ENCODE data around the gene SLX9. TPM values are rescaled to one million over a fixed set of nuclear protein-coding genes. Genes with fewer than 3 reads are reported as not detected.

Gene SLX9
- total and polyA plus RNA-seq, 2 experiments from 2014 or later = 25.6 to 35.8 TPM

GRCh38 chr21:44918107-44918470, 21.7 kb upstream of the SLX9 start:
- H3K9me3 ChIP-seq (ENCODE audit: low read depth) = no peaks in the 10 kb centered on the region
- TF ChIP-seq EZH2phosphoT487 (IDR thresholded peaks at IDR 0.05; ENCODE audit: insufficient read depth, low read depth) = no peak
- no peak for TF ChIP-seq EZH2 (IDR thresholded peaks at IDR 0.05; ENCODE audit: insufficient read depth, poor library complexity, severe bottlenecking)
- no peaks in the 10 kb centered on the region for H4K20me1 ChIP-seq (ENCODE audit: insufficient read depth)
- H3K4me2 ChIP-seq (ENCODE audit: unreplicated experiment) = no peak overlapping the region
- WGBS, 2 experiments (ENCODE audit: low coverage in 1 of 2, low lambda C conversion rate in 2 of 2, missing lambda C conversion rate in 2 of 2) = 66 to 73% methylated on average over 11 to 12 of the region's 12 CpGs
- no peaks in the 10 kb centered on the region for H3K79me2 ChIP-seq (ENCODE audit: insufficient read depth)
- H3K4me1 ChIP-seq (ENCODE audit: insufficient read depth) = 0 out of 2 replicates have a peak, but pooled peaks cover 5% of the 10 kb centered on the region
- no peaks in the 10 kb centered on the region for H3K27me3 ChIP-seq (replicated peaks; ENCODE audit: insufficient read depth)
- in situ Hi-C loops (cut with MboI) = no loop called here
- no peak overlapping the region for H3K9ac ChIP-seq
- no peak overlapping the region for H2AFZ ChIP-seq
- no peak overlapping the region for H3K27ac ChIP-seq
- H3K4me3 ChIP-seq = no peak overlapping the region
- no peaks in the 10 kb centered on the region for H3K36me3 ChIP-seq (ENCODE audit: low read depth)
- H3F3A ChIP-seq (ENCODE audit: insufficient read depth) = no peaks in the 10 kb centered on the region
- DNase-seq = no peak
- H3K9me2 ChIP-seq (ENCODE audit: insufficient read depth) = no peaks in the 10 kb centered on the region

- Histone ChIP-seq H3K4me1 (ENCODE audit: insufficient read depth) (0 out of 2 replicates have a peak, but pooled peaks cover 5% of the 10 kb centered on the region), H3K36me3 (ENCODE audit: low read depth) (no peaks in the 10 kb centered on the region), H4K20me1 (ENCODE audit: insufficient read depth) (no peaks in the 10 kb centered on the region), H3K27me3 (replicated peaks; ENCODE audit: insufficient read depth) (no peaks in the 10 kb centered on the region), H3K79me2 (ENCODE audit: insufficient read depth) (no peaks in the 10 kb centered on the region), H3K9me2 (ENCODE audit: insufficient read depth) (no peaks in the 10 kb centered on the region), H3K9ac (no peak overlapping the region), H3K4me3 (no peak overlapping the region), H3K27ac (no peak overlapping the region), H2AFZ (no peak overlapping the region), H3K4me2 (ENCODE audit: unreplicated experiment) (no peak overlapping the region), H3F3A (ENCODE audit: insufficient read depth) (no peaks in the 10 kb centered on the region), H3K9me3 (ENCODE audit: low read depth) (no peaks in the 10 kb centered on the region)
- WGBS, 2 experiments (ENCODE audit: low coverage in 1 of 2, low lambda C conversion rate in 2 of 2, missing lambda C conversion rate in 2 of 2) = 60 to 61% methylated on average over 11 to 13 of the region's 13 CpGs
- in situ Hi-C loops (cut with MboI) = no loop called here
- no peak for TF ChIP-seq EZH2phosphoT487 (IDR thresholded peaks at IDR 0.05; ENCODE audit: insufficient read depth, low read depth)
- TF ChIP-seq EZH2 (IDR thresholded peaks at IDR 0.05; ENCODE audit: insufficient read depth, poor library complexity, severe bottlenecking) = no peak
- no peak for DNase-seq
Measured at GRCh38 chr21:44918581-44919033, 21.2 kb upstream of the SLX9 start.

GRCh38 chr21:44919111-44919912, 20.5 kb upstream of the SLX9 start:
- no peak overlapping the region for H3K27ac ChIP-seq
- no peaks in the 10 kb centered on the region for H3K79me2 ChIP-seq (ENCODE audit: insufficient read depth)
- 0 out of 2 replicates have a peak, but pooled peaks cover 5% of the 10 kb centered on the region for H3K4me1 ChIP-seq (ENCODE audit: insufficient read depth)
- 50 to 53% methylated on average over 13 to 22 of the region's 26 CpGs for whole genome bisulfite sequencing, 2 experiments (ENCODE audit: low coverage in 1 of 2, low lambda C conversion rate in 2 of 2, missing lambda C conversion rate in 2 of 2)
- H4K20me1 ChIP-seq (ENCODE audit: insufficient read depth) = no peaks in the 10 kb centered on the region
- no peak overlapping the region for H2AFZ ChIP-seq
- H3F3A ChIP-seq (ENCODE audit: insufficient read depth) = peaks cover 3% of the 10 kb centered on the region
- TF ChIP-seq EZH2phosphoT487 (IDR thresholded peaks at IDR 0.05; ENCODE audit: insufficient read depth, low read depth) (no peak), EZH2 (IDR thresholded peaks at IDR 0.05; ENCODE audit: insufficient read depth, poor library complexity, severe bottlenecking) (no peak)
- H3K9me2 ChIP-seq (ENCODE audit: insufficient read depth) = no peaks in the 10 kb centered on the region
- H3K36me3 ChIP-seq (ENCODE audit: low read depth) = no peaks in the 10 kb centered on the region
- peak; percentile 30 for DNase-seq
- no peaks in the 10 kb centered on the region for H3K9me3 ChIP-seq (ENCODE audit: low read depth)
- no peak overlapping the region for H3K9ac ChIP-seq
- no peaks in the 10 kb centered on the region for H3K27me3 ChIP-seq (replicated peaks; ENCODE audit: insufficient read depth)
- in situ Hi-C loops (cut with MboI) = no loop called here
- no peak overlapping the region for H3K4me3 ChIP-seq
- H3K4me2 ChIP-seq (ENCODE audit: unreplicated experiment) = no peak overlapping the region

- Histone ChIP-seq H3K36me3 (ENCODE audit: low read depth) (no peaks in the 10 kb centered on the region), H4K20me1 (ENCODE audit: insufficient read depth) (no peaks in the 10 kb centered on the region), H3K4me2 (ENCODE audit: unreplicated experiment) (no peak overlapping the region), H3K9me3 (ENCODE audit: low read depth) (no peaks in the 10 kb centered on the region), H3K9ac (no peak overlapping the region), H3K9me2 (ENCODE audit: insufficient read depth) (no peaks in the 10 kb centered on the region), H3K79me2 (ENCODE audit: insufficient read depth) (no peaks in the 10 kb centered on the region), H3K4me3 (no peak overlapping the region), H3F3A (ENCODE audit: insufficient read depth) (peaks cover 9% of the 10 kb centered on the region), H2AFZ (no peak overlapping the region), H3K27me3 (replicated peaks; ENCODE audit: insufficient read depth) (no peaks in the 10 kb centered on the region), H3K27ac (no peak overlapping the region), H3K4me1 (ENCODE audit: insufficient read depth) (peaks cover 7% of the 10 kb centered on the region)
- no peak for DNase-seq
- in situ Hi-C loops (cut with MboI) = no loop called here
- 62 to 75% methylated on average over 20 to 28 of the region's 28 CpGs for WGBS, 2 experiments (ENCODE audit: low coverage in 1 of 2, low lambda C conversion rate in 2 of 2, missing lambda C conversion rate in 2 of 2)
- TF ChIP-seq EZH2phosphoT487 (IDR thresholded peaks at IDR 0.05; ENCODE audit: insufficient read depth, low read depth) (no peak), EZH2 (IDR thresholded peaks at IDR 0.05; ENCODE audit: insufficient read depth, poor library complexity, severe bottlenecking) (no peak)
Measured at GRCh38 chr21:44919913-44920693, 19.7 kb upstream of the SLX9 start.

Measured in GM23248 (cell line).